HG02798 (cell line): ENCODE measurements around the gene TBPL2.

Experiments used
- ATAC-seq: cut with Tn5 transposase; IDR thresholded peaks from one replicate; pipeline ENCODE4 v1.9.1; 2021; ENCODE audit warnings: mild to moderate bottlenecking; ENCODE audit not compliant: unreplicated experiment, poor library complexity

The TBPL2 gene

GRCh38 chr14:55373784-55374705 is 66.4 kb downstream of the TBPL2 start:
- ATAC-seq: no peak

- no peak for ATAC-seq
Observed at GRCh38 chr14:55372825-55373224, 67.6 kb downstream of the TBPL2 start.

GRCh38 chr14:55372423-55372822 is 68.0 kb downstream of the TBPL2 start:
- no peak for ATAC-seq

- no peak for ATAC-seq
Observed at GRCh38 chr14:55370883-55371455, 69.4 kb downstream of the TBPL2 start.

GRCh38 chr14:55366271-55366670 is 74.1 kb downstream of the TBPL2 start:
- ATAC-seq: no peak
